A549 treated with Mapracorat at 1 μM for 4 hours (cell line): ENCODE data around the gene ZNF784. TPM values are rescaled to one million over a fixed set of nuclear protein-coding genes. Genes with fewer than 3 reads are reported as not detected.

Experiments
- total RNA-seq: library from RNA; stranded (reverse); fragments of 200-300 nt; extraction: Qiagen RNA extraction; gene quantifications from 5 replicates; pipeline ENCODE4 v1.2.3, GENCODE V29; 2022

ZNF784 gene, protein sequence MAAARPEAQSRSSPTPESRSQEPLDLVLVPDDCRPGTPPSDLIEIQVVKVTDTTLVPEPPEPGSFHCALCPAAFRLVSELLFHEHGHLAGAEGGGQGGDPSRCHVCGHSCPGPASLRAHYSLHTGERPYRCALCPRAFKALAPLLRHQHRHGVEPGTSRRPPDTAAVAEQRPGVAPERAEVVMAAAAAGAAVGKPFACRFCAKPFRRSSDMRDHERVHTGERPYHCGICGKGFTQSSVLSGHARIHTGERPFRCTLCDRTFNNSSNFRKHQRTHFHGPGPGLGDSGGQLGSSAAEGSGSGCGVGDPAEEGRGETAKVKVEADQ
- 4.0 to 5.9 TPM (median 5.4 TPM) in 5 replicates for total RNA-seq

DNA sequence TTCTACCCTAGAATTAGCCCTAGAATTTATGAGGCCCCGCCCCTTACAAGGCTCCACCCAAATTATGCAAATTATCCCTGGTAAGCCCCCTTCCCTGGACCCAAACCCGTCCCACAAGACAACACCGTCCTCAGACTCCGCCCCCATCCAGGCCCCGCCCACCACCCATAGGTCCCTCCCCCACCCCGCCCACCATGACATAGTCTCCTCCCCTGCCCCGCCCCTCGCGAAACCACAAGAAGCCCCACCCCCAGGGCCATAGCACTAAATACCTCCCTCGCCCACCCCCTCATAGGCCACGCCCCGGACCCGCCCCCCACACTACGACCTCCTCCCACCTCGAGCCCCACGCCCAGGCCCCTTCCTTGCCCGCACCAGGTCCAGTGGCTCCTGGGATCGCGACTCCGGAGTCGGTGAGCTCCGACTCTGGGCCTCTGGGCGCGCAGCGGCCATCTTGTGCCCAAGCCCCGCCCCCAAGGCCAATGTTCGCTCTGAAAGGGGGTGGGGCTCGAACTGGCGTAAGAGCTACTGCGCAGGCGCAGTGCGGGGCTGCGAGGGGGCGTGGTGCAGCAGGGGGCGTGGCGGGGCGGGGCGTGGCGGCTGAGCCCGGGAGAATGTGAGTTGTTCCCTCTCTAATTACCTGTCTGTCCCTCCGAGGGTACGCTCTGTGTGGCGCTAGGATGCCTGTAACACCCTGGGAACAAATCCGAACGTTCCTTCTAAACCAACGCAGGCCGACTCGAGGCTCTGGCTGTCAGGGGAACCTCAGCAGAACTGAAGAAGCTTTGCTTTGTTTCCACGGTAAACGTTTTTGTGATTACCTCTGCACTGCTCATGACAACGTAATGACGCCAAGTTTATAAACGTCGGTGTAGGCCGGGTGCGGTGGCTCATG, at the start of gene ZNF784:
TSS of gene ZNF784 (minus strand) at position 458 of the 895 bp plus-strand sequence. CDS start at position 453, 5 bp downstream.

DNA sequence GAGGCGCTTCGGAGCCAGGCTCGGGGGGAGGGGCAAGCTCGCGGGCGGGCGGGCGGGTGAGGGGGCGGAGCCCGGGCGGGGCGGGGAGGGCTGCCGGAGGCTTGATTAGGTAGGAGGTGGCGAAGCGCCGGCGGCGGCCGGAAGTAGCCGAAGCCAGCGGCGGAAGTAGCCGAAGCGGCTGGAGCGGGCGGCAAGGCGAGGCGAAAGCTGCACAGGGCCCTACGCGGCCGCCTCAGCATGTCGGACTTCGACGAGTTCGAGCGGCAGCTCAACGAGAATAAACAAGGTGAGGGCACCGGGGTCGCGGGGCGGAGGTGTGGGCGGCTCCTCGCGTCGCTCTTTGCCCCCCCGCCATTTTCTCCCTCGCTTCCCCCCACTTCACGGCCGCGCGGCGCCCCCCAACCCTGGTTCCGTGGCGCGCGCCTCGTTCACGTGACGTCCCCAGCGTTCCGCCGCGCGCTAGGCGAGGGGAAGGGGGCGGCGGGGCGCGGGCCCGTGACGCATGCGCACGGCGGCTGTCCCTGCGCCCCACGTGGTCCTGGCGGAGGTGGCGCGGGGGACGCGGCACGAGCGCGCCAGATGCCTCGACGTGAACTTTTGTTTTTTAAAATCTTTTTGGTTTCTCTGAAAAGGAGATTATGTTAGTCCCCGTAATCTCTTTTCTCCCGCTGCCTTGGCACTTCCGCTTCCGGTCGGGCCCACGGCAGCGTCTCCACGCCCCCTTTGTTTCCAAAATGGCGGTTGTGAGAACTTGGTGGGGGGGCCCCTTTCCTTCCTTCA, 30.7 kb upstream of the ZNF784 start, which contains the start of gene U2AF2:
TSS of gene U2AF2 (plus strand) at position 168 of the 780 bp plus-strand sequence. CDS start at position 238, 70 bp downstream.

DNA sequence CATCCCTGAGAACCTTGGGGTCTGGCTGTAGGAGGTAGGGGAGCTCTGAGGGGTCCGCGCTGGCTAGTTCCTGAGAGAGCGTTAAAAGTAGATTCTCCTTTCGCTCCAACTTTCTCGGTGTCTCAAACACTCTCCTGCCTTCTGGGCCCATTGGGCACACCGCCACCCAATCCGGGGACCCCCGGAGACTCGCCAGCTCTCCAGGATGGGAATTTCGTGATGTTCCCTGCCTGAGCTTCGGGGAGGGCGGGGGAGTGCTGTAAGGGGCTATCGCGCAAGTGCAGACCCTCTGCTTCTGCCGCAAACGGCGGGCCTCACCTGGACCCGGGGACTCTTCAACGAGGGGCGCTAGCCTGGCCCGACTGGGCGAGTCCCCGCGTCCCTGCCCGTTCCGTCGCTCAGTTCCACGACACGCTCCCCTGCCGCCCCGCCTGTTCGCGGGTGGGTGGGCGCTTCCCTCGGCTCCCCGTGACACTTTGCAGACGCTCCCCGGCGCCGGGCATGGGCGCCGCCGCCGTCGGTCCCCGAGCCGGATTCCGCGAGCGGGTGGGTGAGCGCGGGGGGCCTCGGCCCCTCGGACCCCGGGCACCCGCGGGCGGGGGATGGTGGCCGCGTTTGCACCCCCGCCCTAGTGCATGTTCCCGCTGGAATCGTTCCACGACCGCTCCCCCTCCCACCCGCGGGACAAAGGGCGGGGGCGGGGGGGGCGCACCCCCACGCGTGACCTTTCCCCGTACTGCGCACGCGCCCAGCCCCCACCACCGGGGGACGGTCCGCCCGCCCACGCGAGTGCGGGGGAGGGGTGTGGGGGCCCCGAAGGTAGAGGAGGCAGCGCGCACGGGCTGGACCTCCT, 23.6 kb upstream of the ZNF784 start, which contains the start of gene CCDC106:
TSS of gene CCDC106 (plus strand) at position 481 of the 853 bp plus-strand sequence. CDS start 835 bp downstream, outside the sequence.

DNA sequence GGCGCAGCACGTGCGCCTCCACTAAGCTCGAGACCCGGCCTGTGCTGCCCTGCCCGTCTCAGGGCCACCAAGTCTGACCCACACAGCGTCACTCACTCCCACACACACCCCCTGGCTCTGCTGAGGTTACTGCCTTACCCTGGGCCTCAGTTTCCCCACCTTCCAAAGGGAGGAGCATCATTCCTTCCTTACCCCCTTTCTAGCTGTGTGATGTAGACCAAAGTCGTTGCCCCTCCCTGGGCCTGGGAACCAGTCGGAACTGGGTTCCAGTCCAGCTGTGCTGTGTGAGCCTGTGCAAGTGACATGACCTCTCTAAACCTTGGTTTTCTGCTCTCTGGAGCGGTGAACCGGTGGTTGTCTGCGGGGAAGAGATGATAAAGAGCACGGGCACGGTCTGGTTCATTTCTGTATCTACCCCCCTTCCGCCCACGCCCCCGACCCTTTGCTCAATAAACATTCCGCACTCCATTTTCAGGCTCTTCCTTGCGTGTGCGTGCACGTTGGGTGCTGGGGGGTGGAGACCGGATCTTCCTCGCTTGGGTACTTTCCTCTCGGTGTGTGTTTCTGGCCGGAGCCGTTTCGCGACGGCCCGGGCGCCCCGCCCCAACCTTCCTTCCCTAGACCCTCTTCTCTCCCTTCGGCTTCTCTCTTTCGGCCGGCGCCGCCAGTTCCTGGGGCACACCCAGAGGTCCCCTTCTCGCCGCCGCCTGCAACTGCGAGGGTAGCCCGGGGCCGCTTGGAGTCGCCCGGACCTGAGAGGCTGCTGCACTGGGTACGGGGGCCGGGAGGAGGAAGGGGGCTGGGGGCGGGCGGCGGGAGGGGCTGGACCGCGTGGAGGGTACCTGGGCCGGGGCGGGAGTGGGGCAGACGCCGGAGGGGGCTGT, 18.9 kb upstream of the ZNF784 start, which contains the start of gene ZNF581:
TSS of gene ZNF581 (plus strand) at position 647 of the 884 bp plus-strand sequence. CDS start 923 bp downstream, outside the sequence.

DNA sequence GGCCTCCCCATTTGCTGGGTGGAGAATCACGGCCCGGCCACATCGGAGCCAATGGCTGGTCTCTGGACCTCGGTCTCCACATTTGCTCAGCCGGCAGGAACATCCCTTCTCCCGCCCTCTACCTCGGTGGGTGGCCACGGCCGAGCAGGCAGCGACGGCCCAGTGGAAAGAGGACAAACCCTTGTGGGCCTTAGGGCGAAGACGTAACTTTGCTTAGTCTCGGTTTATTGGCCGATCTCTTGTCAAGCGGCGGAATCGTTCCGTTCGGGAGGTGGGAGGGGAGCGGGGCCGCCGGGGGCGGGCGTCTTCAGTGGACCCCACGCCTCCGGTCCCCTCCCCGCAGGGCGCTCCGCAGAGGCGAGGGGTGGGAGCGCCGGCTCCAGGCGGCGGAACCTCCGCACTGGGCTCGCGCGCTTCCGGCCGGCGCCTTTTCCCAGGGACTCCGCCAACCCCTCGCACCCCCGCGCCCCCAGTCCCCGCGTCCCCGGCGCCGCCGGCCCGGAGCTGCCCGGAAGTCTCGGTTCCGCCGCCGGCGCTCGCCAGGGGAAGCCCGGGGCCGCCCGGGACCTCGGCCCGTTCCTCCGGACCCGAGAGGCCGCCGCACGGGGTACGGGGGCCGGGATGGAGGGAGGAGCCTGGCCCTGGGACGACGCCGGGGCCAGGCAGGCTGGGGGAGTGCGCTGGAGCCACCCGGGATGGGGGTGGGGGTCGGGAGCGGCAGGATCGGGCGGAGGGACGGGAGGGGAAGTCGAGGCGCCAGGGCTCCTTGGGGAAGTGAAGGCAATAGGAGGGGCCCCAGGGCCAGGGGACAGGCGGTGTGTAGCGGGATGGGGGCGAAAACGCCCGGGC, 16.4 kb upstream of the ZNF784 start, which contains the start of gene ZNF580:
TSS of gene ZNF580 (plus strand) at position 426 of the 849 bp plus-strand sequence. CDS start 1,507 bp downstream, outside the sequence.

DNA sequence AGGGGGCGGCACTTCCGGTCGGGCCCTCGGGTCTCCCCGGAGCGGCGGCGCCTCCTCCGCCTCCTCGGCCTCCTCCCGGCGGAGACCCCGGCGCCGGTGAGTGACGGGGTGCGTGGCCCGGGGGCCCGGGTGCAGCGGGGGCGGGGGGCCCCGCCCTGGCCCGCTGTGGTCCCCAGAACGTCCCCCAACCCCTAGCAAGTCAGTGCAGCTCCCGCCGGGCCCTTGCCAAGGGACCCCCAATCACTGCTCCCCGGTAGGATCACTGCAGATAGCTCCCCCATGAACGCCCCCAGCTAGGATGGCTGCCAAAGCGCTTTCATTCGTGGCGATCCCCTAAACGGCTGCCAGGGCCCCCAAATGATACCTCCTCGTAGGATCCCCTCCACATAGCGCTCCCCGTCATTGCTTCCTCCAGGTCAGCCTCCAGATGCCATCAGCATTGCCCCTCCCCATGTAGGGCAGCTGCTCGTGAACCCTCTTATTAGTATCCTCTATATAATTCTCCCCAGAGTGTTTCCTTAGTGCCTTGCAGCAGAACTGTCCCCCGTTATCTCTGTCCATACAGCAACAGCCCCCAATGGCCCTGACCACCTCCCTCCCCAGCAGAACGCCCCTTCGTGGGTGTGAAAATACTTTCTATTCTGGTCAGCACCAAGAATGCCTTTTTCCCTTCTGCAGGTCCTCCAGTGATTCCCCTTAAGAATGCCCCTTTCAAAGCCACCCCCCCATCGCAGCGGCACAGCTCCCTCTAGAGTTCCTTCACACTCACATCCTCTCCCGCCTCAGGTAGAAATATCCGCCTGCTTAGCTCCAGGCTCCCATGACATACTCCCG, 18.5 kb downstream of the ZNF784 start, which contains the start of gene ZNF865:
TSS of gene ZNF865 (plus strand) at position 11 of the 834 bp plus-strand sequence. CDS start 7,972 bp downstream, outside the sequence.

DNA sequence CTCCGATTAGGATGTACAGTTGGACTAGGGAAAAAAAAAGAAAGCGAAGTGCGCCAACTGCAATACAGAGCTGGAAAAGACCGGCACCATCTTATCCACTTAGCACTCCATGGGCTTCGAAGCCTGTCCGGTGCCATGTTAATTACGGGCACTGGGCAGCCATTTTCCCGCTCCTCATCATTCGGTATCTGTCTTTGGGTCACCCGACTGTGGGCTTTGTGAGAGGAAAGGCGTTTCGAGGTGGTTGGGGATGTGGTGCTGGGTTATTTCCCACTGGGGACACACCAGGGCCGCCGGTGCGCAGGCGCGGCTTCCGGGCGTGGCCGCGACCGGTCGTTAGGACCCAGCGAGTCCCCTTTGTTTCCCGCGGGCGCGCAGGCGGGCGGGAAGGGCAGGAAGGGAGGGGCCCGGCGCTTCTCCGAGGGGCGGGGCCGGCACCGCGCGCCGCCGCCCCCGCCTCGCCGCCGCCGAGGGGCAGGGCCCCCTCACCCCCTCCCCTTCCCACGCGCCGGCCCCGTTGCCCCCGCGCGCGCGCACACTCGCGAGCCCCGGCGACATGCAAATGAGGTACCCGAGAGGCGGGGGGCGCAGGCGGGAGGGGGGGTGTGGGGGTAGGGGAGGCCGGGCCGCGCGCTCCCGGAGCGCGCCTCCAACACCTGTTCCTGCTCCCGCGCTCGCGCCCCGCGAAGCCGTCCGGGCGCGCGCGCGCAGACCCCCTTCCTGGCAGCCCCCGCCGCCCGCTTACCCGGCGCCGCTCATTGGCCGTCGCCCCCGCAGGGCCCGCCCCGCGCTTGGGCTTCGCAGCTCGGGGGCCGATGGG, 24.3 kb downstream of the ZNF784 start, which contains the start of gene ZNF524:
TSS of gene ZNF524 (plus strand) at position 447 of the 820 bp plus-strand sequence. CDS start 1,825 bp downstream, outside the sequence.

DNA sequence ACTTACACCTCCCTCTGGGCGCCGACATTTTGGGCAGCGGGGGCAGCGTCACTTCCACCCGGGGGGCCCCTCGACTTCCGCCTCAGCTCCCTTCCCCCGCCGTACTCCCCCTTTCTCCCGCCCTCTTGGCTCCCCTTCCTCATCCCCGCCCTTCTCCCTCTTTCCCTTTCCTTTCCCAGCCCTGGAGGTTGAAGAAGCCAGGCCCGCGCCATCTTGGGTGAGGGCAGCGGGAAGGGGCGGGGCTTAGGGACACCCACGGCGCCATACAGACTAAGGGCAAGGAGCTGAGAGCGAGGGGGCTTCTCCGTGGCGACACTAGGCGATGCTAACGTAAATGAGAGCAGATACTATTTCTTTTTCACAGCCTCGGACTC, 24.9 kb downstream of the ZNF784 start, which contains the start of gene FIZ1:
TSS of gene FIZ1 (minus strand) at position 50 of the 374 bp plus-strand sequence. CDS start 1,652 bp downstream, outside the sequence.

DNA sequence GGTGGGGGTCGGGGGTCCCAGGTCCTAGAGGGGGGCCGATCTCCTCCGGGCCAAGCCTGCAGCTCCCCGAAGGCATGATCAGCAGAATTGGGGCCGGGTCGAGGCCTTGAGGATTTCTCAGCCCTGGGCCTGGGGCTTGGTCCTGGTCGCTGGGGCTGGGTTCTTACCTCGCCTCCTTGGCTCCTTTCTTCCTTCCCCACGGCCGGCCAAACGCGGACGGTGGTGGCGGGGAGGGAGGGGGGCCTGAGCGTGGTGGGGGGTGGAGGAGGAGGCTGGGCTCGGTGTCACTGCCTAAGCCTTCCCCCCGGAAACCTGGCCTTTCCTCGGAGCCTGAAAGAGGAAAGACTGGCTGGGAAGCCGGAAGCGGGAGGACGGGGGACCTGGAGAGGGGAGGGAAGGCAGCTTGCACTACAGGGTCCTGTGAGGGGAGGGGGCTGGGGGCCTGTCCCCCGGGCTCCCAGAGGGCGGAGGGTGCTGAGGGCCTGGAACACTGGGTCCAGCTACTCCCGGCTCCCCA, 43.7 kb downstream of the ZNF784 start, which contains the start of gene ZNF579:
TSS of gene ZNF579 (minus strand) at position 221 of the 517 bp plus-strand sequence. CDS start 1,209 bp downstream, outside the sequence.

Other genes starting within 250 kb of the ZNF784 start
- 1.1 to 2.4 TPM (median 1.5 TPM) in 5 replicates for gene TMEM190, start 247.7 kb downstream of the ZNF784 start, total RNA-seq
- 2.5 to 10.7 TPM (median 9.7 TPM) in 5 replicates for gene TMEM238, start 240.3 kb downstream of the ZNF784 start, total RNA-seq
- gene RPL28, start 238.6 kb downstream of the ZNF784 start, total RNA-seq: 2,416 to 3,186 TPM (median 2,701 TPM) in 5 replicates
- gene UBE2S, start 216.8 kb downstream of the ZNF784 start, total RNA-seq: 282 to 492 TPM (median 445 TPM) in 5 replicates
- gene SHISA7, start 181.3 kb downstream of the ZNF784 start, total RNA-seq: not detected in 5 replicates
- gene ISOC2, start 162.9 kb downstream of the ZNF784 start, total RNA-seq: 54.7 to 59.3 TPM (median 58.4 TPM) in 5 replicates
- not detected in 5 replicates for gene C19orf85, start 159.8 kb downstream of the ZNF784 start, total RNA-seq
- 2.9 to 8.5 TPM (median 5.4 TPM) in 5 replicates for gene ZNF628, start 147.9 kb downstream of the ZNF784 start, total RNA-seq
- 31.7 to 58.5 TPM (median 52.9 TPM) in 5 replicates for gene NAT14, start 139.4 kb downstream of the ZNF784 start, total RNA-seq
- gene SSC5D, start 136.1 kb downstream of the ZNF784 start, total RNA-seq: 0.53 to 0.93 TPM (median 0.61 TPM) in 5 replicates
- 1.1 to 2.4 TPM (median 1.5 TPM) in 5 replicates for gene SBK2, start 87.4 kb downstream of the ZNF784 start, total RNA-seq
- 0.81 to 1.9 TPM (median 1.6 TPM) in 5 replicates for gene SBK3, start 79.0 kb downstream of the ZNF784 start, total RNA-seq
- gene ZNF579, start 43.7 kb downstream of the ZNF784 start, total RNA-seq: 19.1 to 31.9 TPM (median 29.7 TPM) in 5 replicates
- gene FIZ1, start 25.0 kb downstream of the ZNF784 start, total RNA-seq: 21.6 to 25.3 TPM (median 22.9 TPM) in 5 replicates
- 11.3 to 19.0 TPM (median 17.5 TPM) in 5 replicates for gene ZNF524, start 24.3 kb downstream of the ZNF784 start, total RNA-seq
- 6.9 to 12.2 TPM (median 11.8 TPM) in 5 replicates for gene ZNF865, start 18.9 kb downstream of the ZNF784 start, total RNA-seq
- 28.0 to 53.4 TPM (median 49.3 TPM) in 5 replicates for gene ZNF580, start 16.4 kb upstream of the ZNF784 start, total RNA-seq
- 36.8 to 50.0 TPM (median 46.0 TPM) in 5 replicates for gene ZNF581, start 19.1 kb upstream of the ZNF784 start, total RNA-seq
- gene CCDC106, start 23.6 kb upstream of the ZNF784 start, total RNA-seq: 14.5 to 19.8 TPM (median 18.6 TPM) in 5 replicates
- gene U2AF2, start 30.5 kb upstream of the ZNF784 start, total RNA-seq: 258 to 297 TPM (median 278 TPM) in 5 replicates
- 136 to 211 TPM (median 199 TPM) in 5 replicates for gene EPN1, start 50.7 kb upstream of the ZNF784 start, total RNA-seq
- gene NLRP9, start 113.8 kb upstream of the ZNF784 start, total RNA-seq: not detected in 5 replicates
- gene RFPL4A, start 134.5 kb upstream of the ZNF784 start, total RNA-seq: 0.35 to 0.58 TPM (median 0.41 TPM) in 5 replicates
- not detected in 5 replicates for gene RFPL4AL1, start 144.6 kb upstream of the ZNF784 start, total RNA-seq
- gene NLRP11, start 207.4 kb upstream of the ZNF784 start, total RNA-seq: 0.04 TPM in 1 of 5 replicates, not detected in the others
- gene NLRP4, start 212.0 kb upstream of the ZNF784 start, total RNA-seq: 0.18 TPM in 1 of 5 replicates, not detected in the others